ENCODE data around the gene PLAC9. TPM values are rescaled to one million over a fixed set of nuclear protein-coding genes. Genes with fewer than 3 reads are reported as not detected.
A peak's percentile ranks its signal among the peaks of the same experiment; 100 is the strongest.
"Not testable (repeated sequence)": the region's sequence is repeated elsewhere in the genome, so short reads cannot be mapped to it uniquely, and the experiment has no call there.

Gene PLAC9
- total RNA-seq (ENCODE audit: unreplicated experiment): not detected
- long read RNA-seq: 0 reads

DNA sequence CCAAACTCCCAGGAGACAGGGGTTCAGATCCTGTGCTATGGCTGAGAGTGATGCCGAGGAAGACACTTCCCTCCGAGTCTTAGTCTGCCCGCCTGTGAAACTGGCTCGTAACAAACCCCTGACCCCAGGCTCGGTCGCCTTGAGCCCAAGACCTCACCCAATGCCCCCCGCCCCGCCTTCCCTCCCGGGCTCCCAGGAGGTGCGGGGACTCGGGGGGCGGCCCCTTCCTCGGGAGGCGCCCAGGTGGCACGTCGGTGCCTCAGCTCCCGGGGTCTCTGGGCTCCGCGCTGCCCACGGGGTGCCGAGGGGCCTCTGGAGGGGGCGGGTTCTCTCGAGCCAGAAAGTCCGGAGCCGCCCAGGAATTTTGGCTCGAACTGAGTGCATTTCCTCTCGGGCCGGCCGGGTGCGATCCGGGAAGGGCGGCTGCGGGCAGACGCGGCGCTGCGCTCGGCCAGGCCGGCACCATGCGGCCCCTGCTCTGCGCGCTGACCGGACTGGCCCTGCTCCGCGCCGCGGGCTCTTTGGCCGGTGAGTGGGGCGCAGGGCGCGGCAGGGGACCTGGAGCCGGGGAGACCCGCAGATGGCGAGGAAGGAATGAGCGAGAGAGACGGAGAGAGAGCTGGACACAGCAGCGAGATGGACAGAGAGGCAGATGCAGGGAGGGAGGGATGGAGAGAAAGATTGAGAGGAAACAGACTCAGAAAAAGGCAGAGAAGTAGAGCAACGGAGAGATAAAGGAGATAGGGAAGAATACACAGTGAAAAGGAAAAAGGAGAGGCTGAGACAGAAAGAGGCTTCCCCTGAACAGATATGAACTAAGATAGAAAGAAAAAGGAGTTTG is at the start of gene PLAC9:
Gene PLAC9 (plus strand): TSS at position 432 of the 841 bp plus-strand sequence. CDS start 33 bp downstream, at position 465.
- DNase-seq: peak; percentile 53
- peaks cover 5% of the 10 kb centered on the region for H3K27me3 Mint-ChIP-seq (ENCODE audit: unreplicated experiment)
- peaks cover 1% of the 10 kb centered on the region for H3K9me3 Mint-ChIP-seq (ENCODE audit: unreplicated experiment)
- H3K27ac Mint-ChIP-seq (ENCODE audit: unreplicated experiment): no peak within 1 kb of the TSS
- no peaks in the 10 kb centered on the region for H3K36me3 Mint-ChIP-seq (ENCODE audit: unreplicated experiment)
- H3K4me3 Mint-ChIP-seq (ENCODE audit: unreplicated experiment): peak within 1 kb of the TSS; percentile 77
- TF ChIP-seq, protein P1, sequence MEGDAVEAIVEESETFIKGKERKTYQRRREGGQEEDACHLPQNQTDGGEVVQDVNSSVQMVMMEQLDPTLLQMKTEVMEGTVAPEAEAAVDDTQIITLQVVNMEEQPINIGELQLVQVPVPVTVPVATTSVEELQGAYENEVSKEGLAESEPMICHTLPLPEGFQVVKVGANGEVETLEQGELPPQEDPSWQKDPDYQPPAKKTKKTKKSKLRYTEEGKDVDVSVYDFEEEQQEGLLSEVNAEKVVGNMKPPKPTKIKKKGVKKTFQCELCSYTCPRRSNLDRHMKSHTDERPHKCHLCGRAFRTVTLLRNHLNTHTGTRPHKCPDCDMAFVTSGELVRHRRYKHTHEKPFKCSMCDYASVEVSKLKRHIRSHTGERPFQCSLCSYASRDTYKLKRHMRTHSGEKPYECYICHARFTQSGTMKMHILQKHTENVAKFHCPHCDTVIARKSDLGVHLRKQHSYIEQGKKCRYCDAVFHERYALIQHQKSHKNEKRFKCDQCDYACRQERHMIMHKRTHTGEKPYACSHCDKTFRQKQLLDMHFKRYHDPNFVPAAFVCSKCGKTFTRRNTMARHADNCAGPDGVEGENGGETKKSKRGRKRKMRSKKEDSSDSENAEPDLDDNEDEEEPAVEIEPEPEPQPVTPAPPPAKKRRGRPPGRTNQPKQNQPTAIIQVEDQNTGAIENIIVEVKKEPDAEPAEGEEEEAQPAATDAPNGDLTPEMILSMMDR (IDR thresholded peaks at IDR 0.05; ENCODE audit: partially characterized antibody, unreplicated experiment): no peak
- peaks cover 3% of the 10 kb centered on the region for H3K4me1 Mint-ChIP-seq (ENCODE audit: low read depth, unreplicated experiment)

GRCh38 chr10:80090121-80090520 is 42.4 kb upstream of the PLAC9 start:
- H3K4me3 Mint-ChIP-seq (ENCODE audit: unreplicated experiment): no peak overlapping the region
- H3K27me3 Mint-ChIP-seq (ENCODE audit: unreplicated experiment): no peaks in the 10 kb centered on the region
- no peaks in the 10 kb centered on the region for H3K4me1 Mint-ChIP-seq (ENCODE audit: low read depth, unreplicated experiment)
- peaks cover 3% of the 10 kb centered on the region for H3K9me3 Mint-ChIP-seq (ENCODE audit: unreplicated experiment)
- TF ChIP-seq, protein P1 (IDR thresholded peaks at IDR 0.05; ENCODE audit: partially characterized antibody, unreplicated experiment): no peak
- H3K27ac Mint-ChIP-seq (ENCODE audit: unreplicated experiment): no peak overlapping the region
- H3K36me3 Mint-ChIP-seq (ENCODE audit: unreplicated experiment): no peaks in the 10 kb centered on the region
- DNase-seq: no peak

- TF ChIP-seq, protein P1 (IDR thresholded peaks at IDR 0.05; ENCODE audit: partially characterized antibody, unreplicated experiment): no peak
- no peaks in the 10 kb centered on the region for H3K27me3 Mint-ChIP-seq (ENCODE audit: unreplicated experiment)
- no peak overlapping the region for H3K4me3 Mint-ChIP-seq (ENCODE audit: unreplicated experiment)
Measured at GRCh38 chr10:80094231-80094630, 38.3 kb upstream of the PLAC9 start.

GRCh38 chr10:80098272-80098671 is 34.3 kb upstream of the PLAC9 start:
- not testable (repeated sequence) for H3K36me3 Mint-ChIP-seq (ENCODE audit: unreplicated experiment)

More at GRCh38 chr10:80094231-80094630, 38.3 kb upstream of the PLAC9 start:
- Mint-ChIP-seq H3K36me3 (ENCODE audit: unreplicated experiment) (no peaks in the 10 kb centered on the region), H3K27ac (ENCODE audit: unreplicated experiment) (no peak overlapping the region), H3K9me3 (ENCODE audit: unreplicated experiment) (peaks cover 2% of the 10 kb centered on the region), H3K4me1 (ENCODE audit: low read depth, unreplicated experiment) (no peaks in the 10 kb centered on the region)
- DNase-seq: no peak

GRCh38 chr10:80099295-80099694 is 33.2 kb upstream of the PLAC9 start:
- H3K4me3 Mint-ChIP-seq (ENCODE audit: unreplicated experiment); H3K27me3 Mint-ChIP-seq (ENCODE audit: unreplicated experiment); H3K36me3 Mint-ChIP-seq (ENCODE audit: unreplicated experiment); DNase-seq; H3K27ac Mint-ChIP-seq (ENCODE audit: unreplicated experiment); H3K9me3 Mint-ChIP-seq (ENCODE audit: unreplicated experiment); H3K4me1 Mint-ChIP-seq (ENCODE audit: low read depth, unreplicated experiment): not testable (repeated sequence)

More at GRCh38 chr10:80098272-80098671, 34.3 kb upstream of the PLAC9 start:
- not testable (repeated sequence) for H3K27ac Mint-ChIP-seq (ENCODE audit: unreplicated experiment); H3K9me3 Mint-ChIP-seq (ENCODE audit: unreplicated experiment); DNase-seq; H3K27me3 Mint-ChIP-seq (ENCODE audit: unreplicated experiment); H3K4me1 Mint-ChIP-seq (ENCODE audit: low read depth, unreplicated experiment); H3K4me3 Mint-ChIP-seq (ENCODE audit: unreplicated experiment)

DNA sequence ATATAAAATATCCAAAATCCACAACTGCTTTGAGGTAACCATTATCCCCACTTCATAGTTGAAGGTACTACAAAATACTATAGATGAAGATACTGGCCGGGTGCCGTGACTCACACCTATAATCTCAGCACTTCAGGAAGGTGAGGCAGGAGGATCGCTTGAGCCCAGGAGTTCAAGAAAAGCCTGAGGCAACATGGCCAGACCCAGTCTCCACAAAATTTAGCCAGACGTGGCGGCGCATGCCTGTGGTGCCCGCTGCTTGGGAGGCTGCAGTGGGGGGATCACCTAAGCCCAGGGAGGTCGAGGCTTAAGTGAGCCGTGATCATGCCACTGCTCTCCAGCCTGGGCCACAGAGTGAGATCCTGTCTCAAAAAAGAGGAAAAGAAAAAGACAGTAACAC is 32.4 kb upstream of the PLAC9 start:
- no peaks in the 10 kb centered on the region for H3K4me1 Mint-ChIP-seq (ENCODE audit: low read depth, unreplicated experiment)
- H3K36me3 Mint-ChIP-seq (ENCODE audit: unreplicated experiment): no peaks in the 10 kb centered on the region
- no peak overlapping the region for H3K27ac Mint-ChIP-seq (ENCODE audit: unreplicated experiment)
- H3K27me3 Mint-ChIP-seq (ENCODE audit: unreplicated experiment): no peaks in the 10 kb centered on the region
- TF ChIP-seq, protein P1 (IDR thresholded peaks at IDR 0.05; ENCODE audit: partially characterized antibody, unreplicated experiment): no peak
- no peak for DNase-seq
- peaks cover 4% of the 10 kb centered on the region for H3K9me3 Mint-ChIP-seq (ENCODE audit: unreplicated experiment)
- no peak overlapping the region for H3K4me3 Mint-ChIP-seq (ENCODE audit: unreplicated experiment)

Measured in glutamatergic neuron (in vitro differentiated cells).